ENCODE results near the gene ACTR5. TPM values are rescaled to one million over a fixed set of nuclear protein-coding genes. Genes with fewer than 3 reads are reported as not detected.

The ACTR5 gene
- total RNA-seq, 1 experiment from 2014 or later, result 9.8 TPM

DNA sequence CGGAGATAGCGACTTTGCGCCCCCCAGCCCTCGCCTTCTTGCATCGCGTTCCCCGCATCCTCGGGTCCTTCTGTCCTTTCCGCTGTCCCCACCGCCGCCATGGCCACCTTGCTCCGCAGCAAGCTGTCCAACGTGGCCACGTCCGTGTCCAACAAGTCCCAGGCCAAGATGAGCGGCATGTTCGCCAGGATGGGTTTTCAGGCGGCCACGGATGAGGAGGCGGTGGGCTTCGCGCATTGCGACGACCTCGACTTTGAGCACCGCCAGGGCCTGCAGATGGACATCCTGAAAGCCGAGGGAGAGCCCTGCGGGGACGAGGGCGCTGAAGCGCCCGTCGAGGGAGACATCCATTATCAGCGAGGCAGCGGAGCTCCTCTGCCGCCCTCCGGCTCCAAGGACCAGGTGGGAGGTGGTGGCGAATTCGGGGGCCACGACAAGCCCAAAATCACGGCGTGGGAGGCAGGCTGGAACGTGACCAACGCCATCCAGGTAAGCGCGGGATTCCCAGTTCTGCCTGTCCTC, 23.6 kb upstream of the ACTR5 start:
- TF ChIP-seq ZNF423 (CRISPR knock-in tag; IDR thresholded peaks at IDR 0.05), result no peak
- TF ChIP-seq, protein P1, sequence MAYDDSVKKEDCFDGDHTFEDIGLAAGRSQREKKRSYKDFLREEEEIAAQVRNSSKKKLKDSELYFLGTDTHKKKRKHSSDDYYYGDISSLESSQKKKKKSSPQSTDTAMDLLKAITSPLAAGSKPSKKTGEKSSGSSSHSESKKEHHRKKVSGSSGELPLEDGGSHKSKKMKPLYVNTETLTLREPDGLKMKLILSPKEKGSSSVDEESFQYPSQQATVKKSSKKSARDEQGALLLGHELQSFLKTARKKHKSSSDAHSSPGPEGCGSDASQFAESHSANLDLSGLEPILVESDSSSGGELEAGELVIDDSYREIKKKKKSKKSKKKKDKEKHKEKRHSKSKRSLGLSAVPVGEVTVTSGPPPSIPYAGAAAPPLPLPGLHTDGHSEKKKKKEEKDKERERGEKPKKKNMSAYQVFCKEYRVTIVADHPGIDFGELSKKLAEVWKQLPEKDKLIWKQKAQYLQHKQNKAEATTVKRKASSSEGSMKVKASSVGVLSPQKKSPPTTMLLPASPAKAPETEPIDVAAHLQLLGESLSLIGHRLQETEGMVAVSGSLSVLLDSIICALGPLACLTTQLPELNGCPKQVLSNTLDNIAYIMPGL (CRISPR knock-in tag; IDR thresholded peaks at IDR 0.05), result 0 out of 2 replicates have a peak, but pooled peaks have one; percentile 65
- no peak for TF ChIP-seq STAT6 (CRISPR knock-in tag; conservative IDR thresholded peaks at IDR 0.05; ENCODE audit: low read depth)
- TF ChIP-seq, protein P2, sequence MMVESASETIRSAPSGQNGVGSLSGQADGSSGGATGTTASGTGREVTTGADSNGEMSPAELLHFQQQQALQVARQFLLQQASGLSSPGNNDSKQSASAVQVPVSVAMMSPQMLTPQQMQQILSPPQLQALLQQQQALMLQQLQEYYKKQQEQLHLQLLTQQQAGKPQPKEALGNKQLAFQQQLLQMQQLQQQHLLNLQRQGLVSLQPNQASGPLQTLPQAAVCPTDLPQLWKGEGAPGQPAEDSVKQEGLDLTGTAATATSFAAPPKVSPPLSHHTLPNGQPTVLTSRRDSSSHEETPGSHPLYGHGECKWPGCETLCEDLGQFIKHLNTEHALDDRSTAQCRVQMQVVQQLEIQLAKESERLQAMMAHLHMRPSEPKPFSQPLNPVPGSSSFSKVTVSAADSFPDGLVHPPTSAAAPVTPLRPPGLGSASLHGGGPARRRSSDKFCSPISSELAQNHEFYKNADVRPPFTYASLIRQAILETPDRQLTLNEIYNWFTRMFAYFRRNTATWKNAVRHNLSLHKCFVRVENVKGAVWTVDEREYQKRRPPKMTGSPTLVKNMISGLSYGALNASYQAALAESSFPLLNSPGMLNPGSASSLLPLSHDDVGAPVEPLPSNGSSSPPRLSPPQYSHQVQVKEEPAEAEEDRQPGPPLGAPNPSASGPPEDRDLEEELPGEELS (CRISPR knock-in tag; IDR thresholded peaks at IDR 0.05), result 0 out of 2 replicates have a peak, but pooled peaks have one; percentile 12
- DNase-seq (ENCODE audit: low spot score) (peak; percentile 25), ATAC-seq (no peak)
- peaks cover 100% of the 10 kb centered on the region for H3K27me3 Mint-ChIP-seq (ENCODE audit: low read depth)
- H3K4me1 Mint-ChIP-seq, result peaks cover 62% of the 10 kb centered on the region
- CTCF ChIA-PET, result interaction anchor here (0.6 to 11.1 kb wide), 31 partner anchors 8 to 686 kb away, joined by 3 to 188 read pairs (median 12); partner anchors contain the start of genes ACTR5, PPP1R16B and RALGAPB
- peak overlapping the region; percentile 74 for H3K4me3 Mint-ChIP-seq
- POLR2A ChIA-PET, result interaction anchor here (1.6 to 2.0 kb wide), 2 partner anchors 24 to 50 kb away, joined by 5 to 6 read pairs; partner anchors contain the start of gene ACTR5
- H3K36me3 Mint-ChIP-seq, result no peaks in the 10 kb centered on the region
- H3K27ac Mint-ChIP-seq, result no peak overlapping the region
- no peaks in the 10 kb centered on the region for H3K9me3 Mint-ChIP-seq

DNA sequence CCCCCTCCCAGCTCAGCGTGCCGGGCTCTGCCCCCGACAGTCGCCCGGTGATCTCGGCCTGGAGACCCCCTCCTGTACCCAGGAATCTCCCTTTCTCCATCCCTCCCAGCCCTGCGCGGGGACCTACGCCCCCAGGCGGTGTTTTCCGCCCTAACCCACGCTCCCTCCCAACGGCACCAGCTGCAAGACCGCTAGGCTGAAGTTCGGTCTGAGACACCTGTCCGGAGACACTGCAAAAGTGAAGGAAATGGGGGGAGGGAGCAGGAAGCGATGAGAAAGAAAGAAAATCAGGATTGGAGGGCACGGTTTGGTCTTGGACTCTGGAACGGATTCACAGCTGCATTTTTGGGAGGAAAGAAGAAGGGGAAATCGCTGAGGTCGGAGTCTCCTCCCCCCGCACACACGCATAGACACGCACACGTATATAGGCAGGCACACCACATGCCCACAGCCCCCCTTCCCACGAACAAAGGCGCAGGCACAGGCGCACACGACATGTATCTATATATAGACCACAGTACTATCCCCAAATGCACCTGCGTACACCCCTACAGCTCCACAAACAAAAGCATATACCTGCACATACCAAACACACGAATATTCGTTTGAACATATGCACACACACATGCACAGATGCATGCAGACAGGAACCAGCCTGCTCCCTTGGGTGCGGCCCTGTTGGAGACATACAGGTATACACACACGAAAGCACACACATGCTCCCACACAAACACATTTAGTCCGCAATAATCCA, 22.9 kb upstream of the ACTR5 start:
- CTCF ChIA-PET, result interaction anchor here (0.6 to 11.1 kb wide), 56 partner anchors 8 to 388 kb away, joined by 3 to 188 read pairs (median 5); partner anchors contain the start of genes ACTR5, DHX35, FAM83D and PPP1R16B
- H3K4me3 Mint-ChIP-seq, result peak overlapping the region; percentile 74
- no peaks in the 10 kb centered on the region for H3K36me3 Mint-ChIP-seq
- peaks cover 100% of the 10 kb centered on the region for H3K27me3 Mint-ChIP-seq (ENCODE audit: low read depth)
- POLR2A ChIA-PET, result interaction anchor here (1.2 to 2.0 kb wide), 4 partner anchors 23 to 236 kb away, joined by 3 to 7 read pairs (median 6); partner anchors contain the start of genes ACTR5 and DHX35
- ATAC-seq (peak; percentile 2; the same call in 1 of the 2 replicates), DNase-seq (ENCODE audit: low spot score) (peak; percentile 77)
- no peaks in the 10 kb centered on the region for H3K9me3 Mint-ChIP-seq
- peaks cover 68% of the 10 kb centered on the region for H3K4me1 Mint-ChIP-seq
- no peak overlapping the region for H3K27ac Mint-ChIP-seq
- TF ChIP-seq, protein P3, sequence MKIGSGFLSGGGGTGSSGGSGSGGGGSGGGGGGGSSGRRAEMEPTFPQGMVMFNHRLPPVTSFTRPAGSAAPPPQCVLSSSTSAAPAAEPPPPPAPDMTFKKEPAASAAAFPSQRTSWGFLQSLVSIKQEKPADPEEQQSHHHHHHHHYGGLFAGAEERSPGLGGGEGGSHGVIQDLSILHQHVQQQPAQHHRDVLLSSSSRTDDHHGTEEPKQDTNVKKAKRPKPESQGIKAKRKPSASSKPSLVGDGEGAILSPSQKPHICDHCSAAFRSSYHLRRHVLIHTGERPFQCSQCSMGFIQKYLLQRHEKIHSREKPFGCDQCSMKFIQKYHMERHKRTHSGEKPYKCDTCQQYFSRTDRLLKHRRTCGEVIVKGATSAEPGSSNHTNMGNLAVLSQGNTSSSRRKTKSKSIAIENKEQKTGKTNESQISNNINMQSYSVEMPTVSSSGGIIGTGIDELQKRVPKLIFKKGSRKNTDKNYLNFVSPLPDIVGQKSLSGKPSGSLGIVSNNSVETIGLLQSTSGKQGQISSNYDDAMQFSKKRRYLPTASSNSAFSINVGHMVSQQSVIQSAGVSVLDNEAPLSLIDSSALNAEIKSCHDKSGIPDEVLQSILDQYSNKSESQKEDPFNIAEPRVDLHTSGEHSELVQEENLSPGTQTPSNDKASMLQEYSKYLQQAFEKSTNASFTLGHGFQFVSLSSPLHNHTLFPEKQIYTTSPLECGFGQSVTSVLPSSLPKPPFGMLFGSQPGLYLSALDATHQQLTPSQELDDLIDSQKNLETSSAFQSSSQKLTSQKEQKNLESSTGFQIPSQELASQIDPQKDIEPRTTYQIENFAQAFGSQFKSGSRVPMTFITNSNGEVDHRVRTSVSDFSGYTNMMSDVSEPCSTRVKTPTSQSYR (CRISPR knock-in tag; IDR thresholded peaks at IDR 0.05), result peak; percentile 82; the same call in 1 of the 2 replicates
- TF ChIP-seq FOXJ3 (CRISPR knock-in tag; IDR thresholded peaks at IDR 0.05; ENCODE audit: borderline replicate concordance) (no peak), OVOL2 (CRISPR knock-in tag; IDR thresholded peaks at IDR 0.05; ENCODE audit: borderline replicate concordance) (no peak), RELA (CRISPR knock-in tag; IDR thresholded peaks at IDR 0.05; ENCODE audit: borderline replicate concordance) (no peak), SP1 (CRISPR knock-in tag; conservative IDR thresholded peaks at IDR 0.05) (peak; percentile 78), MYBL2 (CRISPR knock-in tag; IDR thresholded peaks at IDR 0.05) (peak; percentile 34; the same call in 1 of the 2 replicates), MAX (CRISPR knock-in tag; IDR thresholded peaks at IDR 0.05) (0 out of 2 replicates have a peak, but pooled peaks have one; percentile 47), TEAD1 (CRISPR knock-in tag; IDR thresholded peaks at IDR 0.05) (0 out of 2 replicates have a peak, but pooled peaks have one; percentile 28), NR3C1 (CRISPR knock-in tag; conservative IDR thresholded peaks at IDR 0.05; ENCODE audit: low read depth) (0 out of 2 replicates have a peak, but pooled peaks have one; percentile 24), CREB1 (CRISPR knock-in tag; IDR thresholded peaks at IDR 0.05) (0 out of 2 replicates have a peak, but pooled peaks have one; percentile 21)
- TF ChIP-seq, protein P4, sequence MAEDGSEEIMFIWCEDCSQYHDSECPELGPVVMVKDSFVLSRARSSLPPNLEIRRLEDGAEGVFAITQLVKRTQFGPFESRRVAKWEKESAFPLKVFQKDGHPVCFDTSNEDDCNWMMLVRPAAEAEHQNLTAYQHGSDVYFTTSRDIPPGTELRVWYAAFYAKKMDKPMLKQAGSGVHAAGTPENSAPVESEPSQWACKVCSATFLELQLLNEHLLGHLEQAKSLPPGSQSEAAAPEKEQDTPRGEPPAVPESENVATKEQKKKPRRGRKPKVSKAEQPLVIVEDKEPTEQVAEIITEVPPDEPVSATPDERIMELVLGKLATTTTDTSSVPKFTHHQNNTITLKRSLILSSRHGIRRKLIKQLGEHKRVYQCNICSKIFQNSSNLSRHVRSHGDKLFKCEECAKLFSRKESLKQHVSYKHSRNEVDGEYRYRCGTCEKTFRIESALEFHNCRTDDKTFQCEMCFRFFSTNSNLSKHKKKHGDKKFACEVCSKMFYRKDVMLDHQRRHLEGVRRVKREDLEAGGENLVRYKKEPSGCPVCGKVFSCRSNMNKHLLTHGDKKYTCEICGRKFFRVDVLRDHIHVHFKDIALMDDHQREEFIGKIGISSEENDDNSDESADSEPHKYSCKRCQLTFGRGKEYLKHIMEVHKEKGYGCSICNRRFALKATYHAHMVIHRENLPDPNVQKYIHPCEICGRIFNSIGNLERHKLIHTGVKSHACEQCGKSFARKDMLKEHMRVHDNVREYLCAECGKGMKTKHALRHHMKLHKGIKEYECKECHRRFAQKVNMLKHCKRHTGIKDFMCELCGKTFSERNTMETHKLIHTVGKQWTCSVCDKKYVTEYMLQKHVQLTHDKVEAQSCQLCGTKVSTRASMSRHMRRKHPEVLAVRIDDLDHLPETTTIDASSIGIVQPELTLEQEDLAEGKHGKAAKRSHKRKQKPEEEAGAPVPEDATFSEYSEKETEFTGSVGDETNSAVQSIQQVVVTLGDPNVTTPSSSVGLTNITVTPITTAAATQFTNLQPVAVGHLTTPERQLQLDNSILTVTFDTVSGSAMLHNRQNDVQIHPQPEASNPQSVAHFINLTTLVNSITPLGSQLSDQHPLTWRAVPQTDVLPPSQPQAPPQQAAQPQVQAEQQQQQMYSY (CRISPR knock-in tag; IDR thresholded peaks at IDR 0.05), result peak; percentile 99
- TF ChIP-seq, protein P1 (CRISPR knock-in tag; IDR thresholded peaks at IDR 0.05), result no peak
